Embryonic facial prominence (tissue), 1 donor: ENCODE data around the gene TMEM11.
"Not testable (repeated sequence)": the region's sequence is repeated elsewhere in the genome, so short reads cannot be mapped to it uniquely, and the experiment has no call there.

Experiments used
- DNase-seq: peaks from one replicate; pipeline ENCODE4 v3.0.0-alpha.2; 2016; ENCODE audit errors: extremely low spot score

TMEM11 gene

DNA sequence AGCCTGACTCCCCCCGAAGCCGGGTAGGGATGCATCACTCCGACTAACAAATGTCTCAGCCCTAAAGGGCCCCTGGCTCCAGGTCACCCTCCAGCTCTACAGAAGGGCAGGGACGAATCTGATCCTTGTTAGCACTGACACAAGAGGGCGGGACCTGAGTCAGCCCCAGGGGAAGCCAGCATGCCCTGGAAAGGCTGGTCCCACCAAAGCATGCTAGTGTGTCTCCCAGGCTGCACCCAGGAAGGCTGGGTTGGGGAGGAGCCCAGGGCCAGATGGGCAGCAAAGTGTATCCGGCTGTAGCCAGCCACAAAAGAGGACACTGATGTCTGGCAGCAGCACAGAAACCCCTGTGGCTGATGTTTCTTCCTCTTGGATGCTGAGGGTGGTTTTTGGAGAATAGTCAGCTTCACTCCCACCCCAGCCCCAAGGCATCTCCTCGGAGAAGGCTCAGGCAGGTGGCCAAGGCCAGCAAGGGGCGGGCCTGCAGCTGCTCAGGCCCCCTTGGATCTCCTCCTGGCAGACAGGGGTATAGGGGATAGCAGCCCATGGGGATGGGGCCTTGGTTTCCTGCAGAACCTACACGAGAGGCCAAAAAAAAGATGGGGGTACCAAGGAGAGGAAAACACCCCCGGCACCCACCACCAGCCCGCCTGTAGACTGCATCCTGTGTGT is 28.2 kb upstream of the TMEM11 start:
- no peak for DNase-seq

DNA sequence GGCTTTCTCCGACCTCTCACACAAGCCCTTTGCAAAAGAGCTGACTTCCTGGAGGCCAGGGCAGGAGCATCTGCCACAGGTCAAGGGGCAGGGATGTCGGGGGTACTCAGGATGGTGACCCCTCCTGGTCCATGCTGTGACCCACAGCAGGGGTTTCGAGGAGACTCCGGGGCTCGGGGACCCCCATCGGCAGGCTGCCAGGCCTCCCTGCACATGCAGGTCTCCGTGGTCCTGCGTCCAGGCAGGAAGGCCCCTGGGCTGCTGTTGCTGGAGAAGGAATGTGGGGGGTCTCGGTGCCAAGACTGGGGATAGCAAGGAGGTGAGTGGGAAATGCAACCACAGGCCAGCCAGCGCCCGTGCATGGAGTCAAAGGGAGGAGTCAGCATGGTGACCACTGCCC is 27.6 kb upstream of the TMEM11 start:
- no peak for DNase-seq

DNA sequence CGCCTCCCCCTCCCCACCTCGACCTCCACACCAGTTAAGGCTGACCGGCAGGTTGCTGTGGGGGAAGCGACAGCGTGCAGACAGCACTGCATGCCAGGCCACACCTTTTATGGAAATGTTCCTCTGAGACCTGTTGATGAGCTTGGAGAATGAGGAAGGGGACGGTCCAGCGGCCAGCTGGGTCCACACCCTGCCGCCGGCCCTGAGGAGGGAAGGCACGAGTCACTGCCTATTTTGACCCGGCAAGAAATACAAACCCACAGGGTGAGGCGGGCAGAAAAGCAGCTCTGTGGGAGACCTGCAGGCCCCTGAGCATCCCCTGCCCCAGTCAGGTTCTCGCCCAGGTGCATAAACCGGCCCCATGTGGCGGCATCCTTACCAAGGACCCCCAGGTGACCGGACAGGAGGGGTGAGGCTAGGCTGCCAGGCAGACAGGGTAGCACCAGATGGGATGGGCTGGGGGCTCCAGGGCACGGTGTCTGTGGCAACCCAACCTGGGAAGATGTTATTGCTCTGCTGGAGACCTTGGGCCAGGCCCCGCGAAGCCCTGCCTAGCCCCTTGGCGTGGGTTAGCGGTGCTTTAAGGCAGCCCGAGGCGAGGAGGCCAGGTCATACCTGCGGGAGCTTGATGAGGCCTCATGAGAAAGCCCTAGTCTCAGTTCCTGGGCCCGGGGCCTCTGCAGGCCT is 26.6 kb upstream of the TMEM11 start:
- no peak for DNase-seq

DNA sequence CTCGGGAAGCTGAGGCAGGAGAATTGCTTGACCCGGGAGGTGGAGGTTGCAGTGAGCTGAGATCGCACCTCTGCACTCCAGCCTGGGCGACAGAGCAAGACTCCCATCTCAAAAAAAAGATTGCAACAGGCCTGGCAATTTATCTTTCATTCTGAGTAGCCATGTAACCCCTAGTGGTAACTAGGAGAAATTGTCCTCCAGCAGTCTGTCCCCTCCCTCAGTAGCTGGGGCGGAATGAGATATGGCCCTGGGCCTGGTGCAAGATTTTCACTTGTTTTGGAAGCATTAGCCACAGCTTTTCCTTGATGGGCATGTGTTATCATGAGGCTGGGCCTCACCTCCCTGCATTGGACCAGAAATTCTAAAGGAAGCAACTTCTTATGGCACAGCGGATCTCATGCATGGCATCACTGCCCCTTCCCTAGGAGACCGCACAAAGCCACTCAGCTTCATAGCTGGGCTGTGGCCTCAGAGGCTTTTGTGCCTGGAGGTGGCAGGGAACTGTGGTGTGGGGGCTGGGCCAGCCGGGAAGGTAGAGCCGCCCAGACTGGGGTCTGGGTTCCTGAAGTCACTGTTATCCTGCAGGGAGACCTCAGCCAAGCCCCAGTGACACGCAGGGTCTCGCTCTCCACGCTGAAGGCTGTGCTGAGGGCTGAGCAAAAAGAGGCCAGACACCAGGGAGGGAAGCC is 25.9 kb upstream of the TMEM11 start:
- no peak for DNase-seq

DNA sequence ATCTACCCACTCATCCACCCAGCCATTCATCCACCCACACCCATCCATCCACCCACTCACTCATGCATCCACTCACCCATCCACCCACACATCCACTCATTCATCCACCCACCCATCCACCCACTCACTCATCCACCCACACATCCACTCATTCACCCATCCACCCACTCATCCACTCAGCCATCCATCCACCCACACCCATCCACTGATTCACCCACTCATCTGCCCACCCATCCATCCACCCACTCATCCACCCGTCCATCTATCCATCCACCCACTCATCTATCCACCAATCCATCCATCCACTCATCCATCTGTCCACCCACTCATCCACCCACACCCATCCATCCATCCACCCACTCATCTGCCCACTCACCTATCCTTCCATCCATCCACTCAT is 22.0 kb upstream of the TMEM11 start:
- no peak for DNase-seq

DNA sequence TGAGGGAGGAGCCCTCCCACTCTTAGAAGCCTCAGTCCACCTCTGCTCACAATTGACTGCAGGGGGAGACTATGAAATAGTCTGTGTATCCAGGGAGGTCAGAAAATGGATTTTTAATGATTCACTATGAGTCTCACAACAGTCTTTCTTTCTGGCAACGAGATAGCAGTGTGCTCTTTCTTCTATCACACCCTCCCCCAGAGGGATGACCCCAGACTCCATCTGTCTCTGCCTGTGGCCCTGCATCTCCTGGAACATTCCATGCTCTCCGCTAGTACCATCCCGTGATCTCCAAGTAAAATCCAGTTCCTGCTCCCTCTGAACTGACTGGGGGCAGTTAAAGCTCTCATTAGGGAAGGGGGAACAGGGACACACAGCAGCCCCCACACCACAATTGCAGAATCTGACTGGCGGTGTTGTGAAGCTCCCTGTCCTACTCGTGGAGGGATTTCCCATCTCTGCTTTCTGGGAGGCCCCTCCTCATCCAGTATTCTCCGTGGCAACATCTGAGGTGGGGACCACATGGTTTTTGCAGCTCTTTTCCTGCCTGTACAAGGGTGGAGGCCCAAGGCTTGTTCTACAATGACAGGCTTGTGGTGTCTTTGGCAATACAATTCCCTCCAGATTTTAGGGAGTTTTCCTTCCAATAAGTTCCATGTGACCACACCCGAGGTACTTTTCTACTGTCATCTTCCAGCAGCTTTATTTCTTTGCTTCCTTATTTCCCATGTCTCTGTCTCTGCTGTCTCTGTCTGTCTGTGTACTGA is 19.8 kb upstream of the TMEM11 start:
- DNase-seq = no peak

DNA sequence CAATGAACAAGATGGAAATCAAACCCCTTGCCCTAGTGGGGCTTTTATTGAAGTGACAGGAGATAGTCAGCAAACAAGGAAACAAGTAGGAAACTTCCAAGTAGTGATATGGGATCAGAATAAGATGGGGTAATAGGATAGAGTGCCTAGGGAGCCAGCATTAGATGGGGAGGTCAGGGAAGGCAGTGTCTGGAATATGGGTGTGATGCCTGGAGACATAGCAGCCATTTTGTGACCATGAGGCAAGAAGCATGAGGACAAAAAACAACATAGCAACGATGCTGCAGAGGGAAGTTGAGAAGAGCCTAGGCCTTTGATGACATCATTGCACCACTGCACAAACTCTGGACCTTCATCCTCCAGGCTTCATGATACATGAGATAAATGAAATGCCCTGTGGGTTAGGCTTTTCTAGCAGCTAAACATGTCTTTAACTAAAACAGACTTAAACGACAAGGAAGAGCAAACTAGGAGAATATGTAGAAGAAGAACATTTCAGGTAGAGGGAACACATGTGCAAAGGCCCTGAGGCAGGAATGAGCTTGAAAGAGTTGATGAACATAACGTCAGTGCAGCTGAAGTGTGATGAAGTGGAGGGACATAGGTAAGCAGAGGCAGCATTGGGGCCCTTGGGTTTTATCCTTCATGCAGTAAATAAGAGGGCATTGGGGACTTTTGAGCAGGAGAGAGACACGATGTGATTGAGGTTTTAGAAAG is 18.2 kb upstream of the TMEM11 start:
- DNase-seq = no peak

DNA sequence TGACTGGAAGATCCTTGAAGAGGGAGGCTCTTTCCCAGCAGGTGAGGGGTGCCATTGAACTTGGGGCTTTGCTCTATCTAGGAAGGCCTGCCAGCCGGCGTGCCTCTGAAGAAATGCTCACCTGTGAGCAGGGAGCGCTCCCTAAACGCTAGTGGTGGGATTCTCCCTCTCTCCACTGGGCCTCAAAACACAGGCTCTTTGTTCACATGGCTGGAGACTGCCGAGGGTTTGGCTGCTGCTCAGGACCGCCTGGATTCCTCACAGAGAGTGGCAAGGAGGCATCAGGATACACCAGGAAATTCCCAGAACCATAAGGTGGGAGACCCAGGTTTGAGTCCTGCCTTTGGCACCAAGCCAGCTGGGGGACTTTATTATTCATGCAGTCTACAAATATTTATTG is 17.6 kb upstream of the TMEM11 start:
- DNase-seq = no peak

DNA sequence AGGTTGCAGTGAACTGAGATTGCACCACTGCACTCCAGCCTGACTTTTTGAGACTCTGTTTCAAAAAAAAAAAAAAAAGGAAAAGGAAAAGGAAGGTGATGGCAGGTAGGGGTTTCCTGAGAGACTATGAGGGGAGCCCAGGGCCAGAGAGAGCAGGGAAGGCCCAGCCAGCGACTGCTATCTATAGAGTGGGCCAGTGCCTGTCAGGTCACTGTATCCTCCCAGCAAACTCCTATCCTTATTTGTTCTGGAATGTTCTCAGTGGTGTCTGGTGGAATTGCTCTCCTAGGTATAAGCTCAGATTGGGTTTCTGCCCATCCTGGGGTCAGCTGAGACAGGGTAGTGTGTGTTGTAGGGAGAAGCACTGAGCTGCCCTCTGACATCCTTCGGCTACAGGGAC is 14.9 kb upstream of the TMEM11 start:
- no peak for DNase-seq

DNA sequence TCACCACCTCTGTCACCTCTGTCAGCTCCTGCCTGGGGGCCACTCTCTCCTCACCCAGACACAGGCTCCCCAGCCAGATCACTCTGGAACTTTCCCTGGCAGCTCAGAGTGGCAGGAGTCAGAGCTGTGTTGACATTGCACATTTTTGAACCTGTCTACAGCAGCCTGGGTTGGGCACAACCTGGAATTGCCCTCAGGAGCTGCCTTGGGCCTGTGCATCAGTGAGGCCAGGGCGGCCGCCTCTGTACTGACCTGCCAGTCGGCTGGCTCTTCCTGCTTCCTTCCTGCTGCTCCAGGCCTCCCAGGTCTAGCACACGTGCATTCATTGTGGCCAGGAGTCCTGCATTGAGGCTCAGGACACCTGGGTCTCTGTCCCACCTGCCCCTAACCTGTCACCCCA is 14.2 kb upstream of the TMEM11 start:
- DNase-seq = no peak

DNA sequence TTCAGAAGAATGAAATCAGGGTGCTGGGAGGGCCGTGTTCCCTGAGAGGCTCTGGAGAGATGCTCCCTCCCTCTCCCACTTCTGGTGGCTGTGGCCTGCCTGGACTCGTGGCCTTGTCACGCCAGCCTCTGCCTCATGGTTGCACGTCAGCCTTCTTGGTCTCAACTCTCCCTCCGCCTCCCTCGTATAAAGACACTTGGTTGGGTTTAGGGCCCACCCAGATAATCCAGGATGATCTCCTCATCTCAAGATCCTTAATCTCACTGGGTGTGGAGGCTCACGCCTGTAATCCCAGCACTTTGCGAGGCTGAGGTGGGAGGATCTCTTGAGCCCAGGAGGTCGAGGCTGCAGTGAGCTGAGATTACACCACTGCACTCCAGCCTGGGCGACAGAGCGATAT is 13.3 kb upstream of the TMEM11 start:
- DNase-seq = not testable (repeated sequence)

DNA sequence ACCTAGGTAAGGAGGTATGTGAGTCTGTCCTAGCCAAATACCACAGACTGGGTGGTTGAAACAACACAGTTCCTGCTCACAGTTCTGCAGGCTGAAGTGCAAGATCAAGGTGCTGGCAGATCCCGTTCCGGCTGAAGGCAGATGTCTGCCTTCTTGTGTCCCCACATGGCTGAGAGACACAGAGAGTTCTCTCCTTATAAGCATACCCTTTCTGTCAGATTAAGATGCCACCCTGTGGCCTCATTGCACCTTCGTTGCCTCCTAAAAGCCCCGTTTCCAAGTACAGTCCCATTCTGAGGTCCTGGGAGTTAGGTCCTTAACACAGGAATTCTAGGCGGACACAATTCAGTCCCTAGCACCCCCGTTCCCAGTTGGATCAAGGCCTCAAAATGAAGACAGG is 9.1 kb upstream of the TMEM11 start:
- DNase-seq = no peak

DNA sequence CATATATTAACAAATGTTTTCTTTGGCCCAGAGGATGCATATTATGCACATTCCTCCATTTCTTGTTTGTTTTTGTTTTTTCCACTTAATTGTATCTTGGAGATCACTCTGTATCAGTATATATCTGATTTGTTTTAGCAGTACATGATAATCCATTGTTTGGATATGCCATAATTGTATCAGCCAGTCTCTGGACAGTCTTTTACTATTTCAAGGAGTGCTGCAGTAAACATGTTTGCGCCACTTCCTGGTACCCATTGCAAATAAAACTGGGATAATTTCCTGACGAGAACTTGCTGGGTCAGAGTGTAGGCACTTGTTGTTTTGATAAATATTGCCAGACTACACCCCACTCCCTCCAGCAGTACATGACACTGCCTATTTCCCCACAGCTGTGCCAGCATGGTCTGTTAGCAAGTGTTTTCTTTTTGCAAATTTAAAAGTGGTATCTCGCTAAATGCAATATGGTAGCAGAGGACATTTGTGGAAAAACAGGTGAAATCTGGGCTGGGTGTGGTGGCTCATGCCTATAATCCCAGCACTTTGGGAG is 4.9 kb upstream of the TMEM11 start:
- DNase-seq = no peak

DNA sequence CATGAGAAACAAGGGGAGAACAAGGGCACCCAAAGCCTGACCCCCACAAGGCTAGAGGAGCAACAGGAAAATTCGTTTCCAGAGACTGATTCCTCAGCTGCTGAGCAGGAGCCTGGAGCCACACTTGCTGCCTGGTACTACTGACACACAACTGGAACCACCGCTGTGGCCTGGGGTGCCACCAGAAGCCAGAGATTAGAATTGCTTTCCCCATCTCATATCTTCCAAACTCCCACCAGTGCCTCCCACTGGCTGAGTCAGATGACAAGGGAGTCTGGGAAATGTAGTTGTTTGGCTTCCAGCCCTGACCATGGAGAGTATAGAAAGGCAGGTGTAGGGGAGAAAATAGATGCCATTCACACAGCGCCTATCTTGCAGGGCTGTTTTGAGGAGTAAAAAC is 4.1 kb upstream of the TMEM11 start:
- DNase-seq = no peak

DNA sequence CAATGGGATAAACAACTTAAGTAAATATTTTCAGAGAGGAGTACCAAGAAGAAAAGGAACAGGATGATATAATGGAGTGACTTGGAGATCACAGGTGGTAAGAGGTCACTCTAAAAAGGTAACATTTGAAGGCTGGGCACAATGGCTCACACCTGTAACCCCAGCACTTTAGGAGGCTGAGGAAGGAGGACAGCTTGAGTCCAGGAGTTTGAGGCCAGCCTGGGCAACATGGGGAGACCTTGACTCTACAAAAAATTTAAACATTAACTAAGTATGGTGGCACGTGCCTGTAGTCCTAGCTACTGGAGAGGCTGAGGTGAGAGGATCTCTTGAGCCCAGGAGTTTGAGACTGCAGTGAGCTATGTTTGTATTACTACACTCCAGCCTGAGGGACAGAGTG is 3.4 kb upstream of the TMEM11 start:
- DNase-seq = no peak

DNA sequence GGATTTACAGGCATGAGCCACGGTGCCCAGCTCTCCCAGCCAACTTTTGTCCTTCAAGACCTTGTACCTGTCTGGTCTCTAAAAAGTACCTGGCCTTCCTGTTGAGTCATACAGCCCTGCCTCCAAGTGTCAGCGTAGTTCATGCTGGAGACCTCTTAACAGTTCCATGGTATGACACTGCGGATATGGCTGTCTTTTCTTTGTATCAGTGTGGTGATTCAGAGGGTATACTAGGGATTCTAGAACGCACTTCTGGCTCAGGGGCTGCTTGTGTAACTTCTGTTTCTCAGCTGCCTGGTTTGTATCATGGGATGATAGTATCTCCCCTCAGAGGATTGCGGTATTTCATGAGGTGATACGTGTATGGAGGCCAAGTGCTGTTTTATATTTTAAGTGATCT is 2.0 kb upstream of the TMEM11 start:
- no peak for DNase-seq

DNA sequence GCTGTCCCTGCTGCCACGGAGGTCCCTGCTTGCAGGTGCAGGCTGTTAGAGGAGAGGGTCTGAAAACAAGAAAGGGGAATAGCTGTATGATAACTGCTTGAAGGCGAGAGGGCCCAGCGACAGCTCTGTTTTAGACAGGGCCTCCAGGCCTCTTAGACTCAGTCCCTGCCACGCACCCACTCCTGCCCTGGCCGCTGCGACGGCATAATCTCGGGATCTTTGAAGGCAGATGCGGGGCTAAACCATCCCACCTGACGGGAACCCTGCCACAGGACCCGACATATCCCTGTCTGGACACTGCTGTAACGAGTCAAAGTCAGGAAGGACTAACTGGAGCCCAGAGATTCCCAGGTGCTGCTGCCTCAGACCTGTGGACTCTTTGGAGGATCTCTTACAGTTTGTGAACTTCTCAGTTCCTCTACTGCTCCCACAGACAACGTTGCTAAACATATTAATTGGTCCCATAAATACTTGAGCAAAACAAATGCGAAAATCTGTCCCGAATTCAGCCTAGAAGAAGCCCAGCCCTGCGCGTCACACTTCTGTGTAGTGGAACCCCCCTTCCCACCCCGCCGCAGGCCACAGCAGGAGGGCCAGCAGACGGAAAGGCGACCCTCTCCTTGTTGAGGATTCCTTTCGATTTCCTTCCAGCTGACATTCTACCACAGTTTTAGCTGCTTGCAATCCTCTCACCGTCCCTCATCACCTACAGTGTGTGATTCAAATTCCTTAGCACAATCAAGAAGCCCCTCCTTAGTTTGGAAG is 998 bp upstream of the TMEM11 start:
- DNase-seq = no peak

DNA sequence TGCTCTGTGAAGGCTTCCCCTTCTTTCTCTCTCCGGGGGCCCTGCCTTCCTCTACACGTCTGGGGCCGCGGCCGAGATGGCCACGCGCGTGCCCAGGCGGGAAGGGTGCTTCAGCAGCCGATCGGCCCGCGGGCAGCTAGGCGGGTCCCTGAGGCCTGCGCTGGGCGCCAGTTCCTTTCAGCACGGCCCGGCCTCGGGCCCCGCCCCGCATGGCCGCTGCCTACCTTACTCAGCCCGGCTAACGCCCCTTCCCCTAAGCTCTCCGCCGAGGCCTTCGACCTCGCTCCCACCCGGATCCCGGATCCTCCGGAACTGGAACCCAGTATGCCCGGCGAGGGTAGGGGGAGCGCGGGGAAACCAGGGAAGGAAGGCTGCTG is 335 bp downstream of the TMEM11 start:
- no peak for DNase-seq

DNA sequence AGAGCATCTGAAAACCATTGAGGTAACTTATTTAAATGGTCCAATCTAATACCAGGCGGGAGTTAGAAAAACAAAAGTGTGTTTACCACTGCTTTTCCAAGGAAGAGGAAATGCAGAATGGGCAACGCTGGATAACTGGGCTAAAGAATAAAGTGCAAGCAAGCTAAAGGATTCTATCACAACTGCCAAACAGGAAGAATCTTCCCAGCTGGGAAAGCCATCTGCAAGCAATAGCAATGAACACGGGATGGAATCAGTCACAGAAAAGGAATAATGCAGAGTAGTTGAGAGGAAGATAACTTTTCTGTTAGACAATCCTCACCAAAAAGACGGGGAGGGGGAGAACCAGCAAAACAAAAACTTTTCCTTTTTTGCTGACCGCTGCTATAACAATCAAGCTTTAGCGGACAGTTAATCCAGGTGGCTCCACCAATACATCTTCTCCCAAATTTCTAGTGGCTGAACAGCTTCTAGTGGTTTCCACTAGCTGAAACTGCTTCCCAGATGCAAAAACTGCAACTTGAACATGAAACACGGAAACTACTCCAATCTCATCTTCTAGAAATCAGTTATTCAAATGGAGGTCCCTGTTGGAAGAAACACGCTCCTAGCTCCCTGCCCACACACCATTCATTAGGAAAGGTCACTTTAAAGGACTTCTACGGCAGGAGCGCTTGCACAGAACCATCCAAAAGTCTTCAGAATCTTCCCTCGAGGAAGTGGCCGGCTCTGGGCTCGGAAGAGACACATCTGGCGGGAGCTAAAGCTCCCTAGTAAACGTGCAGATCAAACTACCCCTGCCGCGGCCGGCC is 929 bp downstream of the TMEM11 start:
- no peak for DNase-seq
